Measurements from ENCODE around the gene SERPINB6.
"Not testable (repeated sequence)": the region's sequence is repeated elsewhere in the genome, so short reads cannot be mapped to it uniquely, and the experiment has no call there.

DNA sequence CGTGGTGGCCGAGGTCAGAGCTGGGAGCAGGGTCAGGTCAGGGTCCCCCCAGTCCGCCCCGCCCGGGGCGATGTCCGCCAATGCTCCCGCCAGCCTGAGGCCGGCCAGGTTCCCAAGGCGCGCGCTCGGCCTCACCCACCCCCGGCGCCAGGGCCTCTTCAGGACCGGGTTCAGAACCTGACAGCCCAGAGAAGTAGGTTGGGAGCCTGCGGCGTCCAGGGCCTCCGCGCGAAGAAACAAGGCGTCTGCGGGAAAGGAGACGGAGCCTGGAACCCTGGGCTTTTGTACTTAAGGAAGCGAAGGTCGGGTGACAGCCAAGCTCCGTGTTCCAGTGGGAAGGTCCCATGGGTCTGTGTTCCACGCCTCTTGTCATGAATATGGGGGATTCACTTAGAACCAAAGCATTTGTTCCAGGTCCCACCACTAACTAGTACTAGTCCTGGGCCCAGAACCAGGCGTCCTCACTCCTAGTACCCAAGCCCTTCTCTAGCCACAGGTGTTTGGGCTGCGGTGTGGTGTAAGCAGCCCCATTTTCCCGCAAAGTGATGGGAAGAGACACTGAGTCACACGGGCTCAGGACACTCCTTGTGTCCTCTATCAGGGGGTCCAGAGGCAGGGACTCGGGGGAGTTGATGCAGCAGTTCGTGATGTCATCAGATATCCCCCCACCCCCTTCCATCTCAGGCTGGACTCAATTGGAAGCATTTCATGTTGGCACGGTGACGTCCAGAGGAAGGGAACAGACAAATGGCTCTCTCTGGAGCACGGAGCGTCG is 67.8 kb downstream of the SERPINB6 start:
- TF ChIP-seq CTCF, POLR2A (IDR thresholded peaks at IDR 0.05): not testable (repeated sequence)
